K562 (cell line): ENCODE measurements around the gene UNC5B. TPM values are rescaled to one million over a fixed set of nuclear protein-coding genes. Genes with fewer than 3 reads are reported as not detected.

Experiments used
- ATAC-seq: fragments of 200-7000 bp; cut with Tn5 transposase; 3 replicates; pipeline ENCODE4 v1.9.1; 2020; ENCODE audit warnings: moderate library complexity
- BruUV-seq: library from RNA; stranded (reverse); fragments of 400-500 nt; replicated peaks from 2 replicates; lab custom pipeline; 2021; lab: Mats Ljungman, UMichigan
- CTCF ChIA-PET: fragments of 300-600 bp; formaldehyde crosslinking; extraction: SDS; loops from one replicate; lab custom pipeline; 2021; ENCODE audit warnings: low intra/inter-chr PET ratio; lab: Yijun Ruan, JAX
- POLR2A ChIA-PET: fragments of 300-600, 350-650 bp; sonication (Branson Sonifier 250); formaldehyde crosslinking; extraction: SDS; loops from one replicate; lab custom pipeline; 2021; ENCODE audit warnings: antibody characterized with exemption, inconsistent platforms; lab: Yijun Ruan, JAX
- DNase-seq, 4 experiments: peaks; one replicate each; pipeline versions ENCODE4 v3.0.0 to v3.0.0-alpha.2; 2011 to 2018; ENCODE audit warnings: low spot score in 3 of 4, mixed read lengths in 3 of 4; ENCODE audit errors: extremely low read depth in 1 of 4
- FAIRE-seq: peaks from 2 replicates; lab custom pipeline; 2011; peaks lifted over from hg19 to GRCh38; lab: Jason Lieb, UNC
- H2AFZ ChIP-seq: 2 replicates; pipeline ENCODE4 v1.6.0; 2011; ENCODE audit warnings: low read depth, low read length, control low read depth, inconsistent platforms
- H3K27ac ChIP-seq: fragments of 200-600 bp; 3 replicates; pipeline ENCODE4 v1.8.0; 2011; ENCODE audit warnings: low read depth, mild to moderate bottlenecking, control low read depth, inconsistent platforms, low read length, moderate library complexity, mixed read lengths; ENCODE audit errors: extremely low read depth
- H3K27me3 ChIP-seq, 2 experiments: fragments of 300-600 bp in 1 of 2; 2 replicates in 1 of 2; 3 replicates in 1 of 2; pipeline versions ENCODE4 v1.6.0 to v1.8.0; 2011; ENCODE audit warnings: inconsistent platforms in 2 of 2, low read length in 2 of 2, mild to moderate bottlenecking in 1 of 2, mixed read lengths in 1 of 2, moderate library complexity in 1 of 2; ENCODE audit not compliant: control insufficient read depth in 2 of 2, insufficient read depth in 2 of 2
- H3K36me3 ChIP-seq: fragments of 300-600 bp; 3 replicates; pipeline ENCODE4 v1.8.0; 2011; ENCODE audit warnings: mild to moderate bottlenecking, low read length, inconsistent platforms; ENCODE audit not compliant: control insufficient read depth, insufficient read depth
- H3K4me1 ChIP-seq, 2 experiments: fragments of 200-600 bp in 1 of 2; replicated peaks in 1 of 2; 2 replicates in 1 of 2; 3 replicates in 1 of 2; pipeline versions ENCODE4 v1.5.1 to v1.8.0; 2011; ENCODE audit warnings: inconsistent platforms in 2 of 2, low read length in 2 of 2, mild to moderate bottlenecking in 1 of 2, mixed read lengths in 1 of 2, moderate library complexity in 1 of 2; ENCODE audit not compliant: control insufficient read depth in 2 of 2, insufficient read depth in 2 of 2
- H3K4me2 ChIP-seq: 2 replicates; pipeline ENCODE4 v1.6.1; 2011; ENCODE audit warnings: low read length, control low read depth, inconsistent platforms, mixed read lengths; ENCODE audit not compliant: insufficient read depth
- H3K4me3 ChIP-seq: fragments of 200-600 bp; sonication (generic), shearing (Covaris generic); 2 replicates; pipeline ENCODE4 v1.5.1; 2016; ENCODE audit warnings: control low read depth, inconsistent platforms
- H3K79me2 ChIP-seq: fragments of 200-600 bp; 3 replicates; pipeline ENCODE4 v1.8.0; 2011; ENCODE audit warnings: low read length, inconsistent platforms; ENCODE audit not compliant: control insufficient read depth, insufficient read depth
- H3K9ac ChIP-seq, 2 experiments: 2 replicates each; pipeline versions ENCODE4 v1.6.0 to v1.6.1; 2011; ENCODE audit warnings: low read depth in 2 of 2, low read length in 2 of 2, control low read depth in 1 of 2, inconsistent platforms in 1 of 2, mild to moderate bottlenecking in 1 of 2, mixed read lengths in 1 of 2; ENCODE audit not compliant: insufficient read depth in 1 of 2
- H3K9me1 ChIP-seq: one replicate; pipeline ENCODE4 v1.6.0; 2011; ENCODE audit warnings: inconsistent platforms, mild to moderate bottlenecking, low read length, moderate library complexity; ENCODE audit not compliant: control insufficient read depth, insufficient read depth
- H3K9me3 ChIP-seq: replicated peaks from 2 replicates; pipeline ENCODE4 v1.5.1; 2011; ENCODE audit warnings: low read depth, low read length, inconsistent platforms; ENCODE audit not compliant: control insufficient read depth, insufficient read depth
- H4K20me1 ChIP-seq: replicated peaks from 2 replicates; pipeline ENCODE4 v1.6.1; 2011; ENCODE audit warnings: low read length, inconsistent platforms, mixed read lengths; ENCODE audit not compliant: control insufficient read depth, insufficient read depth
- ESRRA ChIP-seq: fragments of 450-650 bp; IDR thresholded peaks from 2 replicates; pipeline ENCODE4 v1.6.1; 2014; ENCODE audit warnings: low read depth, mild to moderate bottlenecking, moderate library complexity, borderline replicate concordance
- GATA2 ChIP-seq: sonication (generic); formaldehyde crosslinking; IDR thresholded peaks from 2 replicates; pipeline ENCODE4 v1.4.0; 2020; ENCODE audit warnings: mild to moderate bottlenecking, missing genetic modification reagents
- PCBP2 ChIP-seq: fragments of 200-400 bp; formaldehyde crosslinking; IDR thresholded peaks from 2 replicates; pipeline ENCODE4 v1.6.1; 2018; ENCODE audit warnings: low read length, low read depth, mild to moderate bottlenecking, moderate library complexity; ENCODE audit not compliant: poor library complexity, severe bottlenecking
- POLR2B ChIP-seq: fragments of 450-650 bp; IDR thresholded peaks from 2 replicates; pipeline ENCODE4 v1.6.1; 2018; ENCODE audit warnings: low read depth; ENCODE audit not compliant: partially characterized antibody
- SMAD3 ChIP-seq: fragments of 450-650 bp; formaldehyde crosslinking; conservative IDR thresholded peaks from 2 replicates; pipeline ENCODE4 v1.4.0; 2020; ENCODE audit warnings: mild to moderate bottlenecking
- TRIM28 ChIP-seq: fragments of 450-650 bp; IDR thresholded peaks from 2 replicates; pipeline ENCODE4 v1.6.1; 2017
- WGBS: fragments of 100-300 bp; shearing (Covaris generic); methylation state at CpG from one replicate; pipeline ENCODE4 v1.1.6; 2016; ENCODE audit warnings: low coverage, mixed read lengths; ENCODE audit not compliant: insufficient coverage; ENCODE audit errors: missing lambda C conversion rate; 5-methylcytosine and 5-hydroxymethylcytosine counted together
- in situ Hi-C: fragments of 300-500 bp; cut with MboI; formaldehyde crosslinking; loops from 4 replicates; pipeline ENCODE4 v1.15.0; 2018; ENCODE audit warnings: inconsistent platforms, mixed read lengths
- intact Hi-C: fragments of 100-400 bp; cut with micrococcal nuclease; formaldehyde crosslinking; loops from 2 replicates; pipeline ENCODE4 v1.14.2; 2022
- polyA plus RNA-seq, 8 experiments: library from polyadenylated mRNA; depleted of rRNA in 4 of 8; stranded (reverse) in 5 of 8; unstranded in 3 of 8; fragments of >200 nt; fragmentation: Nextera tagmentation in 2 of 8; fragmentation: Illumina TruSeq in 1 of 8; extraction: Ambion mirVana in 2 of 8; extraction: Trizol in 1 of 8; gene quantifications; 2 replicates each; pipeline versions ENCODE4 v1.2.1 to v1.2.3, GENCODE V29; 2011 to 2014; ENCODE audit warnings: inconsistent platforms in 1 of 8, missing spikeins in 1 of 8
- total RNA-seq, 7 experiments: library from RNA; depleted of rRNA in 6 of 7; stranded (reverse); fragments of >200 nt in 6 of 7; fragmentation: Illumina TruSeq in 2 of 7; extraction: Trizol in 2 of 7; gene quantifications; 2 replicates each; pipeline versions ENCODE4 v1.2.1 to v1.2.3, GENCODE V29; 2011 to 2021; ENCODE audit warnings: low replicate concordance in 1 of 7
- TF ChIP-seq, protein P1 (sequence below): sonication (generic); formaldehyde crosslinking; IDR thresholded peaks from 2 replicates; pipeline ENCODE4 v1.8.0; 2023; ENCODE audit warnings: missing genetic modification reagents, mild to moderate bottlenecking, borderline replicate concordance
- TF ChIP-seq, protein P2 (sequence below): IDR thresholded peaks from 3 replicates; pipeline ENCODE4 v1.6.1; 2011; ENCODE audit warnings: borderline replicate concordance, mild to moderate bottlenecking; ENCODE audit not compliant: insufficient read length, insufficient read depth

The UNC5B gene
- total and polyA plus RNA-seq, 9 of the 15 experiments (the other 6 are each of a cell fraction or from before 2014, with no cell fraction given) = 0.10 to 8.4 (median 2.1) TPM

DNA sequence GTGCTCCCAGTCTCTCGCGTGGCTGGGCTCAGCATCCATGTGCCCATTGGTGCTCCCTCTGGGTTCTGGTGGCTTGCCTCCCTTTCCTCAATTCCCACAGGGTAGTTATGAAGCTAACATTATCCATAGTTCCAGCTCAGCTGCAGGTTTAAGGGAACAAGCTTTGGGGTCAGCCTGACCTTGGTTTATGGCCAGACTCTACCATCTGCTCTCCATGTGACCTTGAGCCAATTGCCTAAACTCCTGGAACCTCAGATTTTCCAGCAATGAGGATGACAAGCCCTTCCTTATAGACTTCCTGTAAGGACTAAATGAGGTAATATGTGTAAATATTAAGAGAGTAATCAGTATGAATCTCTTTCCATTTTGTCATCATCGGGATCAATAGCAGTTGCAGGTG lies 96.6 kb downstream of the UNC5B start:
- no peak overlapping the region for H3K4me2 ChIP-seq
- peaks cover 0 to 30% of the 10 kb centered on the region in 2 experiments; a peak in 4 of 5 replicates for H3K27me3 ChIP-seq
- no peaks in the 10 kb centered on the region for H3K9me3 ChIP-seq
- no peaks in the 10 kb centered on the region for H3K9me1 ChIP-seq
- no peak overlapping the region for H3K4me3 ChIP-seq
- H3K79me2 ChIP-seq = no peaks in the 10 kb centered on the region
- intact Hi-C loops = no loop called here
- no TSS peak for BruUV-seq
- H2AFZ ChIP-seq = no peak overlapping the region
- ChIA-PET POLR2A (interaction anchor here (1.2 to 2.2 kb wide), 2 partner anchors 9 to 11 kb away, joined by 5 to 8 read pairs; no protein-coding TSS in a partner anchor), CTCF (no interaction called here)
- no peak for ATAC-seq
- H3K9ac ChIP-seq = no peak overlapping the region
- no peaks in the 10 kb centered on the region for H4K20me1 ChIP-seq
- in situ Hi-C loops = loop anchor here (25.0 kb wide), 1 partner anchor 1028 kb away; no protein-coding TSS in a partner anchor
- 8% methylated on average over 3 of the region's 3 CpGs for WGBS
- DNase-seq = no peak
- peaks cover 0 to 9% of the 10 kb centered on the region in 2 experiments; a peak in 3 of 5 replicates for H3K4me1 ChIP-seq
- FAIRE-seq = no peak
- no peaks in the 10 kb centered on the region for H3K36me3 ChIP-seq
- TF ChIP-seq ESRRA (peak; percentile 26; the same call in 1 of the 2 replicates), SMAD3 (CRISPR knock-in tag) (no peak)
- no peak overlapping the region for H3K27ac ChIP-seq

DNA sequence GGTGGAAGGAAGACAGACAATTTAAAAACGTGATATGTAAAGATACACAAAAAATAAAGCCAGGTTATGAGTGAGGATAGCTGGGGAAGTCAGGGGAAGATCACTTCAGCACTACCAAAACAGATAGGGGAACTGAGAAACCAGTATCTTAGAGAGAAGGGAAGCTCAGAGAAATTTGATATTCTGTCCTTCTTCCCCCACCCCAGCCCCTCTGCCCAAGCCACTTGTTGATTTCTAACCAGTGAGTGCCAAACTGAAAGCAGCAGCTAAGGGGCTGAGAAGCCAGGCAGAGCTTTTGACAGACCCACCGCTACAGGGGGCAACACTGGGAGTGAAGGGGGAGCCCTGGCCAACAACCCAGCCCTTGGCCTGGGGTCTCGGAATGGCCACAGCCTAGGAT lies 97.5 kb downstream of the UNC5B start:
- Histone ChIP-seq H4K20me1 (no peaks in the 10 kb centered on the region), H3K79me2 (no peaks in the 10 kb centered on the region), H3K27me3 (peaks cover 0 to 23% of the 10 kb centered on the region in 2 experiments; a peak in 3 of 5 replicates), H3K4me3 (no peak overlapping the region), H3K9ac (no peak overlapping the region), H3K9me1 (no peaks in the 10 kb centered on the region), H2AFZ (no peak overlapping the region), H3K36me3 (no peaks in the 10 kb centered on the region), H3K9me3 (no peaks in the 10 kb centered on the region), H3K27ac (no peak overlapping the region), H3K4me2 (no peak overlapping the region), H3K4me1 (peaks cover 0 to 9% of the 10 kb centered on the region in 2 experiments; a peak in 3 of 5 replicates)
- 8% methylated on average over 3 of the region's 3 CpGs for WGBS
- in situ Hi-C loops = loop anchor here (5.0 to 25.0 kb wide), 4 partner anchors 392 to 1027 kb away; no protein-coding TSS in a partner anchor
- FAIRE-seq (no peak), DNase-seq (no peak), ATAC-seq (no peak)
- POLR2A ChIA-PET = interaction anchor here (0.6 to 2.2 kb wide), 4 partner anchors 10 to 90 kb away, joined by 3 to 8 read pairs (median 4); no protein-coding TSS in a partner anchor
- CTCF ChIA-PET = no interaction called here
- BruUV-seq = no TSS peak
- intact Hi-C loops = loop anchor here (5.0 to 10.0 kb wide), 3 partner anchors 297 to 735 kb away; no protein-coding TSS in a partner anchor
- TF ChIP-seq POLR2B (no peak), TRIM28 (no peak), GATA2 (CRISPR knock-in tag) (no peak), PCBP2 (no peak)
- TF ChIP-seq, protein P1, sequence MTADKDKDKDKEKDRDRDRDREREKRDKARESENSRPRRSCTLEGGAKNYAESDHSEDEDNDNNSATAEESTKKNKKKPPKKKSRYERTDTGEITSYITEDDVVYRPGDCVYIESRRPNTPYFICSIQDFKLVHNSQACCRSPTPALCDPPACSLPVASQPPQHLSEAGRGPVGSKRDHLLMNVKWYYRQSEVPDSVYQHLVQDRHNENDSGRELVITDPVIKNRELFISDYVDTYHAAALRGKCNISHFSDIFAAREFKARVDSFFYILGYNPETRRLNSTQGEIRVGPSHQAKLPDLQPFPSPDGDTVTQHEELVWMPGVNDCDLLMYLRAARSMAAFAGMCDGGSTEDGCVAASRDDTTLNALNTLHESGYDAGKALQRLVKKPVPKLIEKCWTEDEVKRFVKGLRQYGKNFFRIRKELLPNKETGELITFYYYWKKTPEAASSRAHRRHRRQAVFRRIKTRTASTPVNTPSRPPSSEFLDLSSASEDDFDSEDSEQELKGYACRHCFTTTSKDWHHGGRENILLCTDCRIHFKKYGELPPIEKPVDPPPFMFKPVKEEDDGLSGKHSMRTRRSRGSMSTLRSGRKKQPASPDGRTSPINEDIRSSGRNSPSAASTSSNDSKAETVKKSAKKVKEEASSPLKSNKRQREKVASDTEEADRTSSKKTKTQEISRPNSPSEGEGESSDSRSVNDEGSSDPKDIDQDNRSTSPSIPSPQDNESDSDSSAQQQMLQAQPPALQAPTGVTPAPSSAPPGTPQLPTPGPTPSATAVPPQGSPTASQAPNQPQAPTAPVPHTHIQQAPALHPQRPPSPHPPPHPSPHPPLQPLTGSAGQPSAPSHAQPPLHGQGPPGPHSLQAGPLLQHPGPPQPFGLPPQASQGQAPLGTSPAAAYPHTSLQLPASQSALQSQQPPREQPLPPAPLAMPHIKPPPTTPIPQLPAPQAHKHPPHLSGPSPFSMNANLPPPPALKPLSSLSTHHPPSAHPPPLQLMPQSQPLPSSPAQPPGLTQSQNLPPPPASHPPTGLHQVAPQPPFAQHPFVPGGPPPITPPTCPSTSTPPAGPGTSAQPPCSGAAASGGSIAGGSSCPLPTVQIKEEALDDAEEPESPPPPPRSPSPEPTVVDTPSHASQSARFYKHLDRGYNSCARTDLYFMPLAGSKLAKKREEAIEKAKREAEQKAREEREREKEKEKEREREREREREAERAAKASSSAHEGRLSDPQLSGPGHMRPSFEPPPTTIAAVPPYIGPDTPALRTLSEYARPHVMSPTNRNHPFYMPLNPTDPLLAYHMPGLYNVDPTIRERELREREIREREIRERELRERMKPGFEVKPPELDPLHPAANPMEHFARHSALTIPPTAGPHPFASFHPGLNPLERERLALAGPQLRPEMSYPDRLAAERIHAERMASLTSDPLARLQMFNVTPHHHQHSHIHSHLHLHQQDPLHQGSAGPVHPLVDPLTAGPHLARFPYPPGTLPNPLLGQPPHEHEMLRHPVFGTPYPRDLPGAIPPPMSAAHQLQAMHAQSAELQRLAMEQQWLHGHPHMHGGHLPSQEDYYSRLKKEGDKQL (CRISPR knock-in tag) = no peak
- TF ChIP-seq, protein P2, sequence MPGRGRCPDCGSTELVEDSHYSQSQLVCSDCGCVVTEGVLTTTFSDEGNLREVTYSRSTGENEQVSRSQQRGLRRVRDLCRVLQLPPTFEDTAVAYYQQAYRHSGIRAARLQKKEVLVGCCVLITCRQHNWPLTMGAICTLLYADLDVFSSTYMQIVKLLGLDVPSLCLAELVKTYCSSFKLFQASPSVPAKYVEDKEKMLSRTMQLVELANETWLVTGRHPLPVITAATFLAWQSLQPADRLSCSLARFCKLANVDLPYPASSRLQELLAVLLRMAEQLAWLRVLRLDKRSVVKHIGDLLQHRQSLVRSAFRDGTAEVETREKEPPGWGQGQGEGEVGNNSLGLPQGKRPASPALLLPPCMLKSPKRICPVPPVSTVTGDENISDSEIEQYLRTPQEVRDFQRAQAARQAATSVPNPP = no peak
